ENCODE data around the gene NMNAT2. TPM values are rescaled to one million over a fixed set of nuclear protein-coding genes. Genes with fewer than 3 reads are reported as not detected.

The NMNAT2 gene
- total and polyA plus RNA-seq, 2 experiments from 2014 or later = 3.6 to 10.0 TPM

DNA sequence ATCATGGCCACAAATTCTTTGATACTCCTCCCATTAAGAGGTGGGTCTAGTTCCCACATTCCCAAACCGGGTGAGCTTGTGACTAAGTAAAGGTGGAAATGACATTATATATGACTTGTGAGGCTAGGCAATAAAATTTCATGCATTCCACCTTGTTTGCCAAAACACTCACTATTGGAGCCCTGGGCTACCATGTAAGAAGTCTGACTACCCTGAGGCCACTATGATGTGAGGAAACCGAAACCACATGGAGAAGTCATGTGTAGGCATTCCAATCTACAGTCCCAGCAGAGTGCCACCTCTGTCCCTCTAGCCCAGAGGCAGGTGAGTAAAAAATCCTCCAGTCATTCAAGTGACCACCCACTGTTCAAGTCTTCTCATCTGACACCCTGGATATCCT lies 36.2 kb upstream of the NMNAT2 start (continued):
- TF ChIP-seq, protein P1, sequence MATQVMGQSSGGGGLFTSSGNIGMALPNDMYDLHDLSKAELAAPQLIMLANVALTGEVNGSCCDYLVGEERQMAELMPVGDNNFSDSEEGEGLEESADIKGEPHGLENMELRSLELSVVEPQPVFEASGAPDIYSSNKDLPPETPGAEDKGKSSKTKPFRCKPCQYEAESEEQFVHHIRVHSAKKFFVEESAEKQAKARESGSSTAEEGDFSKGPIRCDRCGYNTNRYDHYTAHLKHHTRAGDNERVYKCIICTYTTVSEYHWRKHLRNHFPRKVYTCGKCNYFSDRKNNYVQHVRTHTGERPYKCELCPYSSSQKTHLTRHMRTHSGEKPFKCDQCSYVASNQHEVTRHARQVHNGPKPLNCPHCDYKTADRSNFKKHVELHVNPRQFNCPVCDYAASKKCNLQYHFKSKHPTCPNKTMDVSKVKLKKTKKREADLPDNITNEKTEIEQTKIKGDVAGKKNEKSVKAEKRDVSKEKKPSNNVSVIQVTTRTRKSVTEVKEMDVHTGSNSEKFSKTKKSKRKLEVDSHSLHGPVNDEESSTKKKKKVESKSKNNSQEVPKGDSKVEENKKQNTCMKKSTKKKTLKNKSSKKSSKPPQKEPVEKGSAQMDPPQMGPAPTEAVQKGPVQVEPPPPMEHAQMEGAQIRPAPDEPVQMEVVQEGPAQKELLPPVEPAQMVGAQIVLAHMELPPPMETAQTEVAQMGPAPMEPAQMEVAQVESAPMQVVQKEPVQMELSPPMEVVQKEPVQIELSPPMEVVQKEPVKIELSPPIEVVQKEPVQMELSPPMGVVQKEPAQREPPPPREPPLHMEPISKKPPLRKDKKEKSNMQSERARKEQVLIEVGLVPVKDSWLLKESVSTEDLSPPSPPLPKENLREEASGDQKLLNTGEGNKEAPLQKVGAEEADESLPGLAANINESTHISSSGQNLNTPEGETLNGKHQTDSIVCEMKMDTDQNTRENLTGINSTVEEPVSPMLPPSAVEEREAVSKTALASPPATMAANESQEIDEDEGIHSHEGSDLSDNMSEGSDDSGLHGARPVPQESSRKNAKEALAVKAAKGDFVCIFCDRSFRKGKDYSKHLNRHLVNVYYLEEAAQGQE (IDR thresholded peaks at IDR 0.05; ENCODE audit: unreplicated experiment) = no peak
- TF ChIP-seq, protein P2, sequence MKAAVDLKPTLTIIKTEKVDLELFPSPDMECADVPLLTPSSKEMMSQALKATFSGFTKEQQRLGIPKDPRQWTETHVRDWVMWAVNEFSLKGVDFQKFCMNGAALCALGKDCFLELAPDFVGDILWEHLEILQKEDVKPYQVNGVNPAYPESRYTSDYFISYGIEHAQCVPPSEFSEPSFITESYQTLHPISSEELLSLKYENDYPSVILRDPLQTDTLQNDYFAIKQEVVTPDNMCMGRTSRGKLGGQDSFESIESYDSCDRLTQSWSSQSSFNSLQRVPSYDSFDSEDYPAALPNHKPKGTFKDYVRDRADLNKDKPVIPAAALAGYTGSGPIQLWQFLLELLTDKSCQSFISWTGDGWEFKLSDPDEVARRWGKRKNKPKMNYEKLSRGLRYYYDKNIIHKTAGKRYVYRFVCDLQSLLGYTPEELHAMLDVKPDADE (IDR thresholded peaks at IDR 0.05) = no peak
- TF ChIP-seq ZNF331 (CRISPR knock-in tag; IDR thresholded peaks at IDR 0.05; ENCODE audit: low read depth) = no peak
- no peak for TF ChIP-seq EZH2 (IDR thresholded peaks at IDR 0.05; ENCODE audit: low read depth, unreplicated experiment)
- no peak for TF ChIP-seq NANOG (IDR thresholded peaks at IDR 0.05; ENCODE audit: borderline replicate concordance)
- TF ChIP-seq EZH2phosphoT487 (IDR thresholded peaks at IDR 0.05; ENCODE audit: unreplicated experiment) = no peak

DNA sequence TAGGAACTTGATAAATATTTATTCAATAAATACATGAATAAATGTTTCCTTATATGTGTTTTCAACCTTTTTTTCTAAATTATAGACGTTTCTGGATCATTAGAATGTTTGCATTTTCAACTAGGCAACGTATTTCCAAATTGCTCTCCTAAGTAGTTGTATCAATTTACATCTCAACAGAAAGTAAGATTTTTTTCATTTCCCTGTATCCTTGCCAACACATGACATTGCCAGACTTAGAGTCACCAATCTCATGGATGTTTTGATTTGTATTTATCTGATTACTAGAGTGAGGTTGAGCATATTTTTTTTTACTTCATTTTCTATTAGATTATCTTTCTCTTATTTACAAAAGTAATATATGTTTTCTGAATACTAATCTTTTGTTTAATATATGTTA lies 31.9 kb upstream of the NMNAT2 start:
- Histone ChIP-seq H3K4me2 (no peak overlapping the region), H3K27me3 (ENCODE audit: insufficient read depth) (no peaks in the 10 kb centered on the region), H3K4me3 (no peak overlapping the region), H4K20me1 (replicated peaks; ENCODE audit: insufficient read depth) (no peaks in the 10 kb centered on the region), H3K79me2 (replicated peaks; ENCODE audit: insufficient read depth) (no peaks in the 10 kb centered on the region), H3F3A (replicated peaks; ENCODE audit: low read depth) (no peaks in the 10 kb centered on the region), H3K27ac (ENCODE audit: low read depth) (no peak overlapping the region), H3K36me3 (ENCODE audit: insufficient read depth) (no peaks in the 10 kb centered on the region), H2AFZ (no peak overlapping the region), H3K4me1 (ENCODE audit: insufficient read depth) (no peaks in the 10 kb centered on the region), H3K9me2 (ENCODE audit: insufficient read depth) (no peaks in the 10 kb centered on the region)
- DNase-seq (ENCODE audit: low spot score) = no peak
- H3K4me3 Mint-ChIP-seq = no peak overlapping the region
- peaks cover 2% of the 10 kb centered on the region for H3K27me3 Mint-ChIP-seq (ENCODE audit: insufficient read depth, low read depth, poor library complexity)
- H3K9me3 Mint-ChIP-seq = no peaks in the 10 kb centered on the region
- H3K27ac Mint-ChIP-seq = no peak overlapping the region
- H3K4me1 Mint-ChIP-seq = no peaks in the 10 kb centered on the region
- no peaks in the 10 kb centered on the region for H3K36me3 Mint-ChIP-seq (ENCODE audit: low read depth)
- no peak for ATAC-seq
- TF ChIP-seq STAT1 (IDR thresholded peaks at IDR 0.05; ENCODE audit: unreplicated experiment) = no peak
- no peak for TF ChIP-seq EZH2phosphoT487 (IDR thresholded peaks at IDR 0.05; ENCODE audit: unreplicated experiment)
- no peak for TF ChIP-seq EZH2 (IDR thresholded peaks at IDR 0.05; ENCODE audit: low read depth, unreplicated experiment)
- TF ChIP-seq CREB1 (CRISPR knock-in tag; IDR thresholded peaks at IDR 0.05; ENCODE audit: low read depth) = no peak
- TF ChIP-seq ZNF331 (CRISPR knock-in tag; IDR thresholded peaks at IDR 0.05; ENCODE audit: low read depth) = no peak
- TF ChIP-seq JUNB (IDR thresholded peaks at IDR 0.05; ENCODE audit: unreplicated experiment) = no peak
- TF ChIP-seq NANOG (IDR thresholded peaks at IDR 0.05; ENCODE audit: borderline replicate concordance) = no peak
- no peak for TF ChIP-seq ZNF114 (CRISPR knock-in tag; IDR thresholded peaks at IDR 0.05)
- TF ChIP-seq POLR2AphosphoS5 (IDR thresholded peaks at IDR 0.05; ENCODE audit: low read depth) = no peak
- TF ChIP-seq, protein P1 (IDR thresholded peaks at IDR 0.05; ENCODE audit: unreplicated experiment) = no peak
